Right atrium auricular region (tissue), 2 donors: ENCODE data around the gene GLB1L2. TPM values are rescaled to one million over a fixed set of nuclear protein-coding genes. Genes with fewer than 3 reads are reported as not detected.

Experiments
- DNase-seq: peaks from one replicate; pipeline ENCODE4 v3.0.0-alpha.2; 2019; ENCODE audit warnings: low spot score
- H3K27ac ChIP-seq, 2 donors: fragments of 200-600 bp; sonication (generic); 1 replicate in 1 of 2; 2 replicates in 1 of 2; pipeline ENCODE4 v1.5.1; 2016 to 2019
- H3K27me3 ChIP-seq, 2 donors: fragments of 200-600 bp; sonication (generic); one replicate each; pipeline versions ENCODE4 v1.5.1 to v1.6.0; 2017 to 2019
- H3K36me3 ChIP-seq: fragments of 200-600 bp; sonication (generic); one replicate; pipeline ENCODE4 v1.5.1; 2016
- H3K4me1 ChIP-seq, 2 donors: fragments of 200-600 bp; sonication (generic); one replicate each; pipeline versions ENCODE4 v1.5.1 to v1.6.0; 2017 to 2019
- H3K4me3 ChIP-seq, 2 donors: fragments of 200-600 bp; sonication (generic); 1 replicate in 1 of 2; 2 replicates in 1 of 2; pipeline ENCODE4 v1.5.1; 2017 to 2019; ENCODE audit warnings: mild to moderate bottlenecking in 1 of 2, moderate library complexity in 1 of 2
- H3K9me3 ChIP-seq, 2 donors: fragments of 200-600 bp; sonication (generic); one replicate each; pipeline ENCODE4 v1.5.1; 2019
- total RNA-seq, 2 donors: library from RNA; depleted of rRNA; stranded (reverse); fragments of >200 nt; gene quantifications; one replicate each; pipeline ENCODE4 v1.1.0, GENCODE V29; 2016
- TF ChIP-seq, protein P1 (sequence below), 2 donors: fragments of 200-600 bp; sonication (generic); IDR thresholded peaks; one replicate each; pipeline ENCODE4 v1.5.1; 2019; ENCODE audit warnings: antibody characterized with exemption in 2 of 2

The GLB1L2 gene
- total RNA-seq, 2 donors from 2014 or later, result 0.22 to 2.4 TPM

DNA sequence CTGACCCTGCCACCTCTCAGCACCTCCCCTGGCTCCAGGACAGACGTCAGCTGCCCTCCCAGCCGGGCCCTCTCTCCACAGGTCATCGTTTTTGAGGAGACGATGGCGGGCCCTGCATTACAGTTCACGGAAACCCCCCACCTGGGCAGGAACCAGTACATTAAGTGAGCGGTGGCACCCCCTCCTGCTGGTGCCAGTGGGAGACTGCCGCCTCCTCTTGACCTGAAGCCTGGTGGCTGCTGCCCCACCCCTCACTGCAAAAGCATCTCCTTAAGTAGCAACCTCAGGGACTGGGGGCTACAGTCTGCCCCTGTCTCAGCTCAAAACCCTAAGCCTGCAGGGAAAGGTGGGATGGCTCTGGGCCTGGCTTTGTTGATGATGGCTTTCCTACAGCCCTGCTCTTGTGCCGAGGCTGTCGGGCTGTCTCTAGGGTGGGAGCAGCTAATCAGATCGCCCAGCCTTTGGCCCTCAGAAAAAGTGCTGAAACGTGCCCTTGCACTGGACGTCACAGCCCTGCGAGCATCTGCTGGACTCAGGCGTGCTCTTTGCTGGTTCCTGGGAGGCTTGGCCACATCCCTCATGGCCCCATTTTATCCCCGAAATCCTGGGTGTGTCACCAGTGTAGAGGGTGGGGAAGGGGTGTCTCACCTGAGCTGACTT is 43.2 kb downstream of the GLB1L2 start:
- Histone ChIP-seq H3K4me1 (no peaks in the 10 kb centered on the region), H3K36me3 (no peaks in the 10 kb centered on the region), H3K4me3 (no peak overlapping the region), H3K9me3 (no peaks in the 10 kb centered on the region), H3K27ac (no peak overlapping the region), H3K27me3 (no peaks in the 10 kb centered on the region)
- TF ChIP-seq, protein P1, sequence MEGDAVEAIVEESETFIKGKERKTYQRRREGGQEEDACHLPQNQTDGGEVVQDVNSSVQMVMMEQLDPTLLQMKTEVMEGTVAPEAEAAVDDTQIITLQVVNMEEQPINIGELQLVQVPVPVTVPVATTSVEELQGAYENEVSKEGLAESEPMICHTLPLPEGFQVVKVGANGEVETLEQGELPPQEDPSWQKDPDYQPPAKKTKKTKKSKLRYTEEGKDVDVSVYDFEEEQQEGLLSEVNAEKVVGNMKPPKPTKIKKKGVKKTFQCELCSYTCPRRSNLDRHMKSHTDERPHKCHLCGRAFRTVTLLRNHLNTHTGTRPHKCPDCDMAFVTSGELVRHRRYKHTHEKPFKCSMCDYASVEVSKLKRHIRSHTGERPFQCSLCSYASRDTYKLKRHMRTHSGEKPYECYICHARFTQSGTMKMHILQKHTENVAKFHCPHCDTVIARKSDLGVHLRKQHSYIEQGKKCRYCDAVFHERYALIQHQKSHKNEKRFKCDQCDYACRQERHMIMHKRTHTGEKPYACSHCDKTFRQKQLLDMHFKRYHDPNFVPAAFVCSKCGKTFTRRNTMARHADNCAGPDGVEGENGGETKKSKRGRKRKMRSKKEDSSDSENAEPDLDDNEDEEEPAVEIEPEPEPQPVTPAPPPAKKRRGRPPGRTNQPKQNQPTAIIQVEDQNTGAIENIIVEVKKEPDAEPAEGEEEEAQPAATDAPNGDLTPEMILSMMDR (IDR thresholded peaks at IDR 0.05), result no peak
- no peak for DNase-seq

DNA sequence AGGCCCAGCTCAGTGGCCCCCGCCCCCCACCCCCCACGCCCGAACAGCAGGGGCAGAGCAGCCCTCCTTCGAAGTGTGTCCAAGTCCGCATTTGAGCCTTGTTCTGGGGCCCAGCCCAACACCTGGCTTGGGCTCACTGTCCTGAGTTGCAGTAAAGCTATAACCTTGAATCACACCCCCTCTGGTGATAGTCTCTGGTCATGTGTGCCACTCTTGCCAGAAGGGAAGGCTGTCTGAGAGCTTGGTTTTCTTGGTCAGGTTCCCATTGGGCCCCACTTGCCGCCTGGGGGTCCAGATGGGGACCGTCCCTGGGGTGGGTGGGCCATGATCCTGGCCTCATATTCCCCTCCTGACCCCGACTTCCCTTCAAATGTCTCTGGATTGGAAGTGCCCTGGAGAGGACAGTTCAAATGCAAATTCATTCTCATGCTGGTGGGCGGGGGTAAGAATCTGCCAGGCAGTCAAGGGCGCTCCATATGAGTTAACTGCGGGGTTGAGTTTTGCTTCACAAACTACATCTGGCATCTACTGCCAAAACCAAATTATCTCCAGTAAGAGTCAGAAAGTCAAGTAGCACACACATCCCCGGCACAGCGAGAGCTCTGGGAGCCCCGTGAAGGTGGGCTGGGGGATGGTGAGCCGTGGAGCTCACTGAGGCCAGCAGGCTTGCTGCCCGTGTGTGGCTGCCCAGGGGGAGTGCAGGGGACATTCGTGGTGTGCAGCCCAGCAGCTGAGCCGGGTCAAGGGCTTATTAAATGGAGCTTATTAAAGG is 44.5 kb downstream of the GLB1L2 start:
- Histone ChIP-seq H3K9me3 (no peaks in the 10 kb centered on the region), H3K4me1 (no peaks in the 10 kb centered on the region), H3K4me3 (no peak overlapping the region), H3K27ac (no peak overlapping the region), H3K36me3 (no peaks in the 10 kb centered on the region), H3K27me3 (no peaks in the 10 kb centered on the region)
- TF ChIP-seq, protein P1 (IDR thresholded peaks at IDR 0.05), result no peak
- DNase-seq, result no peak

DNA sequence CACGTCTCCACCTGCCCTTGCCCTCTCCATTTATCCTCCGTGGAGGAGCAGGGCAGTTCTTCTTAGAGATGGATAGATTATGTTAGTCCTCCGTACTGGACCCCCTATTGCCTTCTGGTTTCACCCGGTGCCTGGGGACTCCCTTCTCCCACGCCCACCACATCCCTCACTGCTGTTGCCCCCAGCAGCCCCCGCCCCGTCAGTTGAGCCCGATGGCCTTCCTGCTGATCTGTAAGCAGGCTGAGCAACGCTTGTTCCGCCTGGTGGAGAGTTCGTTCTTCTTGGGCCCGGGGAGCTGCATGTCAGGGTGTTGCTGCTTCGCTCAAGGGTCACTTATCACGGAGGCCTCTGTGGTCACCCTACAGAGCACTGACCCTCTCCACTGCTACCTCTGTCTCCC is 46.1 kb downstream of the GLB1L2 start:
- DNase-seq, result no peak
- Histone ChIP-seq H3K4me3 (no peak overlapping the region), H3K27me3 (no peaks in the 10 kb centered on the region), H3K9me3 (no peaks in the 10 kb centered on the region), H3K36me3 (no peaks in the 10 kb centered on the region), H3K4me1 (no peaks in the 10 kb centered on the region), H3K27ac (no peak overlapping the region)
- TF ChIP-seq, protein P1 (IDR thresholded peaks at IDR 0.05), result no peak

DNA sequence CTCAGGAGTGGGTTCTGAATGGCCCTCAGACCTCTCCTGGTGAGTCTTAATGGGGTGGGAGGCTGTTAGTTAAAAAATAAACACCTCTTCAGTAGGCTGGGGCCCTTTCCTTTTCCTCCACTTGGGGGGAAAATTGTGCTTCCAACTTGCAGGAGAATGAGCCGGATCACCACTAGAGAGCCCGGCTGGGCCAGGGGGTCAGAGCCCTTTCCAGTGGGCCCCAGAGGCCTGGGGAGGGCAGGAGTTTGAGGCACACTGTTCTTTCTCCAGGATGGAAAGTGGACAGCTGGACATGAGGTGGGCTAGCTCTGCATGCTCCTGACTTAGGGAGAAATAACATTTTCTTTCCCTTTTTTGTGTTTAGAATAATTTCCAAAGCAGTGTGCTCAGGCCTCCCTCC is 47.5 kb downstream of the GLB1L2 start:
- Histone ChIP-seq H3K4me3 (no peak overlapping the region), H3K27me3 (no peaks in the 10 kb centered on the region), H3K36me3 (no peaks in the 10 kb centered on the region), H3K9me3 (no peaks in the 10 kb centered on the region), H3K4me1 (no peaks in the 10 kb centered on the region), H3K27ac (no peak overlapping the region)
- no peak for DNase-seq
- TF ChIP-seq, protein P1 (IDR thresholded peaks at IDR 0.05), result no peak

DNA sequence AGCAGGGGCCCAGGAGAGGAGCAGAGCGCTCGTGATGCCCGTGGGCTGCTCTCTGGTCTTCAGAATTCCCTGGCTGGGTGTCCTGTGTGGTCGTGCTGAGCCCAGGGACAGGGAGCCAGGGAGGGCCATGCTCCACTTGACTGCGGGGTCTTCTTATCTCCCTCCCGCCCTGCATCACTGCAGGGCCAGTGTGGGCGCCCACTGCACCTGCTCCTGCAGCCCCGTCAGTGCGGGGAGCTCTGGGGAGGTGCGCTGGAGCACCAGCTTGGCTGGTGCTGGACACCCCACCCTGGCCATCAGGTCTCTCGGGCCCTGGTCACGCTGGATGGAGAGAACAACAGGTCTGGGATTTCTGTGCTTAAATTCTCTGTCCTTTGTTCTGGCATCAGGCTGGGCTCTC is 48.4 kb downstream of the GLB1L2 start:
- Histone ChIP-seq H3K4me3 (no peak overlapping the region), H3K9me3 (no peaks in the 10 kb centered on the region), H3K36me3 (no peaks in the 10 kb centered on the region), H3K27ac (no peak overlapping the region), H3K27me3 (no peaks in the 10 kb centered on the region), H3K4me1 (no peaks in the 10 kb centered on the region)
- no peak for DNase-seq
- TF ChIP-seq, protein P1 (IDR thresholded peaks at IDR 0.05), result no peak
